22Rv1 (cell line): ENCODE results near the gene PABPC3.

ENCODE experiments used
- CTCF ChIP-seq: fragments of 450-650 bp; IDR thresholded peaks from 2 replicates; pipeline ENCODE4 v1.5.1; 2017; ENCODE audit warnings: mild to moderate bottlenecking
- ZFX ChIP-seq: fragments of 450-650 bp; IDR thresholded peaks from 2 replicates; pipeline ENCODE4 v1.6.1; 2017; ENCODE audit warnings: antibody characterized with exemption, borderline replicate concordance

- TF ChIP-seq CTCF (peak; percentile 29), ZFX (no peak)
Observed at GRCh38 chr13:25062479-25062878, 33.5 kb upstream of the PABPC3 start.
